ENCODE results near the gene TRIM22.

Gene TRIM22

DNA sequence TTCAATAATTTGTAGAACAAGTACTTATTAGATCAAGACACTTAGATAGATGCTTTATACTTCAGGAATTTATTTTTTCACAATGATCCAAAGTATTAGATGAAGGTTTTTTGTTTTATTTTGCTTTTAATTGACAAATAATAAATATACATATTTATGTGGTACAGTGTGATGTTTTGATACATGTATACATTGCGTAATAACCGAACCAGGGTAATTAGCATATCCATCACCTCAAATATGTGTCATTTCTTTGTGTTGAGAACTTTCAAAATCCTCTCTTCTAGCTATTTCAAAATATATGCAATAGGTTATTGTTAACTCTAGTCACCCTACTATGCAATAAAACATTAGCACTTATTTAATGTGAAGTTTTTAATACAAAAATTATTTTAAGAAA lies 26.1 kb upstream of the TRIM22 start:
- DNase-seq (ENCODE audit: low spot score): no peak
- in situ Hi-C loops (cut with MboI; ENCODE audit: low sequenced_read_pairs, unreplicated experiment): no loop called here
- TF ChIP-seq, protein P1, sequence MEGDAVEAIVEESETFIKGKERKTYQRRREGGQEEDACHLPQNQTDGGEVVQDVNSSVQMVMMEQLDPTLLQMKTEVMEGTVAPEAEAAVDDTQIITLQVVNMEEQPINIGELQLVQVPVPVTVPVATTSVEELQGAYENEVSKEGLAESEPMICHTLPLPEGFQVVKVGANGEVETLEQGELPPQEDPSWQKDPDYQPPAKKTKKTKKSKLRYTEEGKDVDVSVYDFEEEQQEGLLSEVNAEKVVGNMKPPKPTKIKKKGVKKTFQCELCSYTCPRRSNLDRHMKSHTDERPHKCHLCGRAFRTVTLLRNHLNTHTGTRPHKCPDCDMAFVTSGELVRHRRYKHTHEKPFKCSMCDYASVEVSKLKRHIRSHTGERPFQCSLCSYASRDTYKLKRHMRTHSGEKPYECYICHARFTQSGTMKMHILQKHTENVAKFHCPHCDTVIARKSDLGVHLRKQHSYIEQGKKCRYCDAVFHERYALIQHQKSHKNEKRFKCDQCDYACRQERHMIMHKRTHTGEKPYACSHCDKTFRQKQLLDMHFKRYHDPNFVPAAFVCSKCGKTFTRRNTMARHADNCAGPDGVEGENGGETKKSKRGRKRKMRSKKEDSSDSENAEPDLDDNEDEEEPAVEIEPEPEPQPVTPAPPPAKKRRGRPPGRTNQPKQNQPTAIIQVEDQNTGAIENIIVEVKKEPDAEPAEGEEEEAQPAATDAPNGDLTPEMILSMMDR (IDR thresholded peaks at IDR 0.05; ENCODE audit: borderline replicate concordance, control extremely low read depth, extremely low read depth, insufficient read depth, missing control alignments): no peak

DNA sequence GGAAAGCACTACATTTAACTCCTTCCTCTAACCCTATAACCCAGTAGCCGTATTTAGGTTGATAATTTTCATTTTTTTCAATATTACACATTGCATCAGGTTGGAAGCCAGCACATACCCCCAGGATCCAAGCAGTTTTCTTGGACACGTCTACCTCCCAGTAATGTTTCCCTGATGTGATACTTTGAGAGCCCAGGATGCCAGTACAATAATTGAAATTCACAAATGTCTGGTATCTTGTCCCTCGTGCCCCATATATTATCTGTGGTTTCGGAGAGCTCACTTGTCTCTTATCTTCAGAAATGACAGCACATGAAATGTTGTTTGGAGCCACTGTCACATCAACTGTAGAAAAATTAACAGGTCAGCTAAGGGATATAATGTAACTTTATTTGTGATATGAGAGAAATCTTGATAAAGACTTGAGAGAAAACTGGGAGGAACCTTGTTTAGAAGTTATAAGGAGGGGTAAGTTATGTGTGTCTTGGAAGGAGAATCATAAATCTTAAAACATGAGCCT lies 24.5 kb upstream of the TRIM22 start:
- DNase-seq (ENCODE audit: low spot score): no peak
- in situ Hi-C loops (cut with MboI; ENCODE audit: low sequenced_read_pairs, unreplicated experiment): no loop called here
- TF ChIP-seq, protein P1 (IDR thresholded peaks at IDR 0.05; ENCODE audit: borderline replicate concordance, control extremely low read depth, extremely low read depth, insufficient read depth, missing control alignments): no peak

DNA sequence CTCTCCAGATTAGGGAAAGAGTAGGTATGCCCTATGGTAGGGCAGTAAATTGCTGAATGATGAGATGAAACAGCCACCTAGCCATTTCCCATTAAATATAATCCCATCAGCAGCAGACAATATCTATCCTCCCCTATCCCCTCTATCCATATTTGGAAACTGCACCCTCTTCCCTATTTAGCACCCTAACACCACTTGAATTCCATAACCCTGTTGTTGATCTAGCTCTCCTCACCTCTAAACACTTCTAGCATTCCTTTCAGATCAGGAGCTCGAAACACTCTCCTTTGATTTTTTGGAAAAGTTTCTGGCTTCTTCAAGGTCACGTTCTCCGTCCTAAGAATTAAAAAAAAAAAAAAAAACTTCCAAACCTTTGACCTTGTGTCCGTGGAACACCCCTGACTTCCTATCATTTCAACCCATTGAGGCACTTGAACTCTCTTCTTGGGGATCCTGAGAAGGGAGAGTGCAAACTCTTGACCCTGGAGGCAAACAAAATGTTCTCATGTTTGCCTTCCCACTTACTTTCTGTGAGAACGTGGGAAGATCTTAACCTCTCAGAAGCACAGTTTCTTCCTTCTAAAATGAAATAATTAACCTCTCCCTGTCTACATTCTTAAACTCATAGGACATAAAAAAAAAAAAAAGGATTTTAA lies 23.7 kb upstream of the TRIM22 start:
- DNase-seq (ENCODE audit: low spot score): no peak
- TF ChIP-seq, protein P1 (IDR thresholded peaks at IDR 0.05; ENCODE audit: borderline replicate concordance, control extremely low read depth, extremely low read depth, insufficient read depth, missing control alignments): no peak
- in situ Hi-C loops (cut with MboI; ENCODE audit: low sequenced_read_pairs, unreplicated experiment): no loop called here

DNA sequence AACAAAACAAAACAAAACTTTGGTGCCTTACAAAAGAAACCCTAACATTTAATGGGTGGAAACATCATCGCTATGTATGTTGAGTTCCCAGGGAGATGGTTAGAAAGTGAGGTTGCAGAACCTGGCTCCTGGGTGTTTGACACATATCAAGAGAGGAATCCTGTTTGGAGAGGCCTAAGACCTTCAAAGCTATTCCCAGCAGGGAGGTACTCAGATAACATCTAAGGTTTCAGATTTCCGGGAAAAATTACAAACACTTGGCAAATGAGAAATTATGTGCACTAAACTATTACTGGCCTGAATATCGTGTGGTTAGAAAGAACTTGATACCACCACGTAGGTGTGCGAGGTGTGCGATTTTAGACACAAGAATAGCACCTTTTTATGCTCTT lies 23.2 kb upstream of the TRIM22 start:
- no peak for DNase-seq (ENCODE audit: low spot score)
- TF ChIP-seq, protein P1 (IDR thresholded peaks at IDR 0.05; ENCODE audit: borderline replicate concordance, control extremely low read depth, extremely low read depth, insufficient read depth, missing control alignments): no peak
- in situ Hi-C loops (cut with MboI; ENCODE audit: low sequenced_read_pairs, unreplicated experiment): no loop called here

DNA sequence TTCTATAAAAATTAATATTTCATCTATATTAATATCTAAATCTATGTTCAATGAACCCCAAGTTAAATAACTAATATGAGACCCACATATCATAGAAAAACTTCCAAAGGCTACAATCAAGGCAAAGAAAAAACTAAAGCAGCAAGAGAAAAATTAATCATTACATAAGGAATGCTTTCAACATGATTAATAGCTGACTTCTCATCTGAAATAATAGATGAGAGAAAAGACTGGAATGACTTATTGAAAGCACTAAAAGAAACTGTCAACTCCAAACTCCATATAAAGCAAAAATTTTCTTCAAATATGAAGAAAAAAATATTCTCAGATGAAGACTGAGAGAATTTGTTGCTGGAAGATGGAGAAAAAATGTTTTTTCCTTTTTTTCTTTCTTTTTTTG lies 17.8 kb upstream of the TRIM22 start:
- TF ChIP-seq, protein P1 (IDR thresholded peaks at IDR 0.05; ENCODE audit: borderline replicate concordance, control extremely low read depth, extremely low read depth, insufficient read depth, missing control alignments): no peak
- in situ Hi-C loops (cut with MboI; ENCODE audit: low sequenced_read_pairs, unreplicated experiment): no loop called here
- DNase-seq (ENCODE audit: low spot score): no peak

DNA sequence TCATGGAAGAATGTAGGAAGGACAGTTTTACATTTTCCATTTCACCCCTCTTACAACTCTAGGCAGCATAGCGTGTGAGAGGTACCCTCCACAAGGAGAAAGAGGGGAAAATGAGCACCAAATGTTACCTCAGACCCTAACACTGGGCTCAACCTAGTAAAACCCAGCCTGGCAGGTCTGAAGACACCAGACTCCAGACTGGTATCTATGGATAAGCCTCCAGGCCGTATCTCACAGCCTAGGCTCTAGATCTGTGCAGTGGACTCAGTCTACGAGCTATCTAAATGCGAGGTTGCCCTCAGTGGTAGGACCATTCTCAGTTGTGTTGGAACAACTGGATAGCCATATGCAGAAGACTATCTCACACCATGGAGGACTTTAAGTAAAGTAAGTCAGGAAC lies 15.2 kb upstream of the TRIM22 start:
- TF ChIP-seq, protein P1 (IDR thresholded peaks at IDR 0.05; ENCODE audit: borderline replicate concordance, control extremely low read depth, extremely low read depth, insufficient read depth, missing control alignments): no peak
- no peak for DNase-seq (ENCODE audit: low spot score)
- in situ Hi-C loops (cut with MboI; ENCODE audit: low sequenced_read_pairs, unreplicated experiment): no loop called here
